GM18870 (cell line): ENCODE measurements around the gene ZNF544.

ENCODE experiments used
- ATAC-seq: cut with Tn5 transposase; IDR thresholded peaks from one replicate; pipeline ENCODE4 v1.9.1; 2021; ENCODE audit warnings: moderate library complexity; ENCODE audit not compliant: unreplicated experiment

Gene ZNF544

DNA sequence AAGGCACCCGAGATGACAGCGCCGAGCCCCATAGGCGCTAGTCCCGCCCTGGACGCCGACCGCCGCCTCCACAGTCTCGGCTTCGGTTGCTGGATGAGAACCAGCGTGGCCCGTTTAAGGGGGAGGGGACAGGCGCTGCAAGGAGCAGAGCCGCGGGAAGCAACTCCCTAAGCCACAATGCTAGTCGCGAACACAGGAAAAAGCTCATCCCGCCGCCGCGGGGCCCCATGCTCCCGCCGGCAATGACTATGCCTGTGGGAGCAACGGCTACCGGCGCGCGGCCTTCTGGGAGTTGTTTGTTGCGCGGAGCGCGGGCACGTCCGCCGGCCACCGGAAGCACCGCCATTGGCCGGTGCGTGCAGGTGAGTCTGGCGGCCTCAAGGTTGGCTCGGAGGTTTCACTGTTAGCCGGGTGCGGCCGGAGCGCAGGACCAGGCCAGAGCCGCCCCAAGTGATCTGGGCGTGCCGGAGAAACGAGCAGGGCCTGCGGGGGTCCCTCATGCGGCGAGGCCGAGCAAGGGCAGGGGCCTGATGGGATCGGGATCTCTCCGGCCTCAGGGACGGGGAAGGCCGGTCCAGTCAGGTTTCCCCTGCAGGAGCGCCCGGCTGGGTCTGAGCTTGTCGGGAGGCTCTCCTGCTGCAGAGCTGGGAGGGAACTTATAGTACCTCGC lies at the start of gene ZNF544:
ZNF544 (plus strand) TSS at position 330 of the 670 bp plus-strand sequence. CDS start 15,110 bp downstream, outside the sequence.
- ATAC-seq, result peak; percentile 73

DNA sequence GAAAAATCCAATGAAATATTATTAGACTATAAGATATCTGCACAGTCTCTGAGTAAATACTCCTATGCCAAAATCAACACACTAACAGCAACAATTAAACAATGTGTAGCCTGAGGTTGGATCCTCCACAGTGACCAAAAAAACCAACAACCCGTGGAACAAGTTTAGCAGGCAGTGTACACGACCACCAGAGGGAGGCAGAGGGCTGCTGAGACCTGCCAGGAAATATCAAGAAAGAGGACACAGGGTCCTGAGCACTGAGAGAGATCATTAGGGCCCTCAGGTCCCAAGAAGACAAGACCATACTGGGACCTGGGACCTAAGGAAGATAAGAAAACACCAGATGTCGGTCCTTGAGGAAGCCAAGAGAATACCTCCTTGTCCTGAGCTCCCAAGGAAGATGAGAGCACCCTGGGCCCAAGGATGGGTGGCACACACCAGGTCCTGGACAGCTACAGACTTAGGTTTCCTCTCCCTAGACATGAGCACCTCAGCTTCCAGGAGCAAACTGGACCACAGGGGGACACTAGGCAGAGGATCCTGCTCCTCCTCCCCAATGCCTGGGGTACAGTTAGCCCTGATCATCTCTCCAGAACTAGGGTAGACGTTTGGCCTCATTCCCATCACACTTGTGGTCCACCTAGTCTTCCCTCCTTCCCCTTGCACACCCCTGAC lies 46.7 kb upstream of the ZNF544 start:
- ATAC-seq, result no peak

DNA sequence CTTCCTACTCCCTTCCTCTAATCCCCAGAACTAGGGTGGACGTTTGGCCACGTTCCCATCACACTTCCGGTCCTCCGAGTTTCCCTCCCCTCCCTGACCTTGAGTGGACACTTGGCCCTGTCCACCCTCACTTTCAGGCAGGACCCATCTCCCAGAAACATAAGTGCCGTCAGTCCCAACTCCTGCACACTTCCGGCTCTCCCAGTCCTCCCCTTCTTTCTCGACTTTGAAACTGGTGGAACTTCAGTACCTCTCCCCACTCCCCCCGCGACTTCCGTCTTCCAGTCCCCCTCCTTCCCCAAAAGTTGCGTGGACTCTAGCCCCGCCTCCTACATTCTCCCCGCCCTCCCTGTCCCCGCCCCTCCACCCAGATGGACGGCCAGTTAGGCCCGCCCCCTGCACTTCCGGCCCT lies 46.1 kb upstream of the ZNF544 start:
- no peak for ATAC-seq

DNA sequence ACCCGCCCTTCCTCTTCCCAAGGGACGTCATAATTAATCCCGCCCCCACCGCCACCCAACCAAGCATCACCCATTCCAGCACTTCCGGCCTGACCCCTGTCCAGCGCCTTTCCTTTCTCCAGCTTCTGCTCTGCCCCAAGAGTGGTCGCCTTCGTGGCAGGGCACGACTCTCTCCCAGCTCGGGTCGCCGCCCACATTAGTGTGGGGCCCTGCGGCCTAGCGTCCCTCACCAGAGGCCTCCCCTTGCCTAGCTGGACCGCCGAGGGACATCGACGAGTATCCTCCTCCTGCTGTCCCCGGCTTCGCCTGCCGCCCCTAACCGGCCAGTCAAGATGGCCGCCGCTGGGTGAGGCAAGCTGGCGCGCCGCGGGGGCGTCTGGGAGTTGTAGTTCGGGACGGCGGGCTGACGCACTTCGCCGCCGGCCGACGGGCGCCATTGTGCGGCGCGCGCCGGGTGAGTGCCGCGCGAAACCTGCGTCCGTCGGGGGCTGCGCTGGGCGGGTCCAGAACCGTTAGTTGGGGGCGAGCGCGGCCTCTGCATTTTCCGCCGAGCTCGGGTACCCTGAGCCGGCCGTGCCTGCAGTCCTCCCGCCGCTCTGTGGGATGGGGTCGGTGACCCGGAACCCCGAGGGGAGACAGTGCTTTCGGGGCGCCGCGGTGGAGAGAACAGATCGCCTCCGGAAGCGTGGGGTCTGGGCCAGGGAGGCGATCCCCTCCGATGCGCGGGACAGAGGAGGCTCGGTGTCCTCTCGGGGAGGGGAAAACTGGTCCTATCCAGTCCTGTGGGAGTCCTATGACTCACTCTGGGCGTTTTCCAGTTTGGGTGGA lies 45.5 kb upstream of the ZNF544 start, which contains the start of gene ZNF274:
ZNF274 (plus strand) TSS at position 73 of the 828 bp plus-strand sequence. CDS start 905 bp downstream, outside the sequence.
- peak; percentile 70 for ATAC-seq

DNA sequence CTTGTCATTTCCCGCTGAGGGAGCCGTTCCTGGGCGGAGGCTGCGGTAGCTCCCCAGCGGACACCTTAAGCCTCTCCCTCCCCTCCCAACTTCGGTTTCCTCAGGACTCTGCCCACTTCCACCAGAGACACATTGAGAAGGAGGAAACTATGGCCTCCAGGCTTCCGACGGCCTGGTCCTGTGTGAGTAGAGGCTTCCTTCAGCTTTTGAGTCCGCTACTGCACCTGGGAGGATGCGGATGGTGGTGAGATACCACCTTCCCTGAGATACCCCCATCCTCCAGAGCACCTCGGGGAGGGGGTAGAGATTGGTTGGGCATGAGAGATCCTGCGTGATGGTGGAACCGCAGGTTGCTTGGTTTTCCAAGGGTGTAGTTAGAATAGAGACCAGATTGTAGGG lies 44.9 kb upstream of the ZNF544 start:
- ATAC-seq, result peak; percentile 12

DNA sequence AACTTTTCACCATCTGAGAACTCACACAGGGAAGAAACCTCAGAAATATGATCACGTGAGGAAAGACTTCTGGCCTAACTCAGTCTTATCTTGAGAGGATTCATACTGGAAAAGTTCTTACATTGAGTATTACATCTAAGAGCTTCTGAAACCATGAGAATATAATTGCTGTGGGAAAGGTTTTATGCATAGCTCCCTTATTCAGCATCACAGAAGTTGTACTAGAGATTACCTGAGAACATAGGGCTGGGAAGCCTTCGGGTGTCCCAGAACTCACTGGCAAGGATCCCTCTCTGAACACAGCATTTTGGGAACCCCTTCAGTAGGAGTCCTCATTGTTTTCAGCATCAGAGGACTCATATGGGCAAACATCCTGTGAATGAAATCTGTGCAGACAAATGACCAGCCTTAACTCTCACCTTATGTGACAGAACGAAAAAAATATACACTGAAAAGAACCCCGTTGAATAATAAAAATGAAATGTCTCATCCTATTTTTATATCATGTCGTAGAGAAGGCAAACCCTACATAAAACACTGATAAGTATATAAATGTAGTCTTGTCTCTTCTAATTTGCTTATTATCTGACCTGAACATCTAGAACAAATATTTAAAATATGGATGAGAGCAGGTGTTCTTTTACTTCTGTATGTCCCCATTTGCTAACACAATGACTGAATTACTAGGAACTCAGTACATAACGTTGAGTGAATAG lies 31.7 kb upstream of the ZNF544 start:
- ATAC-seq, result no peak

DNA sequence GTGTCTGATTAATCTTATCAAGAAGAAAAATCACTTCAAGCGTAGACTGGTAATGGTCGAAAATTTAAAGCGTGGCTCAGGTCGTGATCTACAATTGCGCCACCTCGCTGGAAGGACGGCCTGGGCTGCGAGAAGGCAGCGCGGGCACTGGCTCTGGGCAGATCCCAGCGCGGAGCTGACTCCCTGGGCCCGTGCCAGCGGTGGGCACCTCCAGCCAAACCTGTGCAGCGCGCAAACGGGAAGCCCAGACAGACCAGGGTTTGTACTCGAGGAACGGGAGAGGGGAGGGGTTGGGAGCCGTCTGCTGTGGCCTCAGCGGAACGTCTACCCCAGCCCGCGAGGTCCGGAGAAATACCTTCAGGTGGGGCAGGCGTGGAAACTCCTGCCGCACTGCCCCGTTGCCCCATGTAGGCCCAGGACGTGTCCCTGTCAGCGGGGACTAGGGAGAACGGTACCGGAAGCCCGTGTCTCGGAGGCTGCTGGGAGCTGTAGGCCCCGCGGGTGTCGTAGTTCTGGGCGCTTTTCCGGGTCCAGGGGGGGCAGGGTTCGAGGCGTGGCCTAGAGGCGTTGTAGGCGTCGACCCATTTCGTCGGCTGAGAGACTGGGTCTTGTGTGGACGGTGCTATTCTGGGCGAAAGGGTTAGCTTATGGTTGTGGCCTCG lies 24.8 kb upstream of the ZNF544 start:
- ATAC-seq, result no peak

DNA sequence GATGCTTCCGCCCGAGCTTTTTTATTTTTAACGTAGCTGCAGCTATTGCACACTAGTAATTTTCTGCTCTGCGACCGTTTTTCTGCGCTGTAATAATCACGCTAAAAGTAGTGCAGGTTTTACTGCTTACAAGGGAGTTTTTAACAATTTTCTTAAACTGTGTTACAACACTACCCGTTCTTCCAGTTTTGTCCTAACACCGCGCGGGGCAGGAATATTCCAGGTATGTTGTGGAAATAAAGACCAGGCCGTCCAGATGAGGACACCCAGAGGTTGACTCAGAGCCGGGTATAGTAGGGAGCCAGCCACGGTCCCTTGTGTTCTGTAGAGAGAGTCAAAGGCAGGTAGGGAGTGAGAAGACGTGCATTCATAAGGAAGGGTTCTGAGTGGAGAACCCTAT lies 24.1 kb upstream of the ZNF544 start:
- ATAC-seq, result no peak

DNA sequence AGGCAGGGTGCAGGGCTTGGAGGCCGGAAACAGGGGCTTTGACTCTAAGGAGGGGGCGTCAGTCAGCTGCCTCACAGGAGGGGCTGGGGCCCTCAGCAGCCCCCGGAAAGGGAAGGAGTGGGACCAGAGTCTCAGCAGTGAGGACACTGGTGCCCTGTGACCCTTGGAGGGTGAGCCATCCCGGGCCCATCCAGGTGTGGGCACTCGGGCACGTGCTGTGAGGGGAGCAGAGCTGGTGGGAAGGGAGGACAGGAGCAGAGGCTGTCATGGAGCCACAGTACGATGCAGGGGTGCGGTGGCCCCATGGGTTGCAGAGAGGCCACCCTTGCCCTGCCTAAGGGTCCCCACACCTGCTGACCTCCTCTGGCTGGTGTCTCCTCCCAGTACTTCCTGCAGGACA lies 19.1 kb upstream of the ZNF544 start:
- ATAC-seq, result no peak

DNA sequence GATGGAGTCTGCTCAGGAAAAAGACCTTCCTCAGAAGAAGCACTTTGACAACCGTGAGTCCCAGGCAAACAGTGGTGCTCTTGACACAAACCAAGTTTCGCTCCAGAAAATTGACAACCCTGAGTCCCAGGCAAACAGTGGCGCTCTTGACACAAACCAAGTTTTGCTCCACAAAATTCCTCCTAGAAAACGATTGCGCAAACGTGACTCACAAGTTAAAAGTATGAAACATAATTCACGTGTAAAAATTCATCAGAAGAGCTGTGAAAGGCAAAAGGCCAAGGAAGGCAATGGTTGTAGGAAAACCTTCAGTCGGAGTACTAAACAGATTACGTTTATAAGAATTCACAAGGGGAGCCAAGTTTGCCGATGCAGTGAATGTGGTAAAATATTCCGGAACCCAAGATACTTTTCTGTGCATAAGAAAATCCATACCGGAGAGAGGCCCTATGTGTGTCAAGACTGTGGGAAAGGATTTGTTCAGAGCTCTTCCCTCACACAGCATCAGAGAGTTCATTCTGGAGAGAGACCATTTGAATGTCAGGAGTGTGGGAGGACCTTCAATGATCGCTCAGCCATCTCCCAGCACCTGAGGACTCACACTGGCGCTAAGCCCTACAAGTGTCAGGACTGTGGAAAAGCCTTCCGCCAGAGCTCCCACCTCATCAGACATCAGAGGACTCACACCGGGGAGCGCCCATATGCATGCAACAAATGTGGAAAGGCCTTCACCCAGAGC lies 16.2 kb upstream of the ZNF544 start:
- no peak for ATAC-seq

DNA sequence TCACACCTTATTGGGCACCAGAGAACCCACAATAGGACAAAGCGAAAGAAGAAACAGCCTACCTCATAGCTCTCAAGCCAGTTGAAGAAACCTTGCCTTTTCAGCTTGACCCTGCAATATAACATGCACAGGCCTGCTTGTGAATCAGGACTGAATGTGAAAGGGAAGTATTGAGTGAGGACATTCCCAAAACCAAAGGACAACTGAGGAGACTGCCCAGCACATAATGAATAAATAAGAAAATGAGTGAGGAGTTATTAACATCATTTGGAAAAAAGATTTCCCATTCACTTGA lies 15.7 kb upstream of the ZNF544 start:
- no peak for ATAC-seq

DNA sequence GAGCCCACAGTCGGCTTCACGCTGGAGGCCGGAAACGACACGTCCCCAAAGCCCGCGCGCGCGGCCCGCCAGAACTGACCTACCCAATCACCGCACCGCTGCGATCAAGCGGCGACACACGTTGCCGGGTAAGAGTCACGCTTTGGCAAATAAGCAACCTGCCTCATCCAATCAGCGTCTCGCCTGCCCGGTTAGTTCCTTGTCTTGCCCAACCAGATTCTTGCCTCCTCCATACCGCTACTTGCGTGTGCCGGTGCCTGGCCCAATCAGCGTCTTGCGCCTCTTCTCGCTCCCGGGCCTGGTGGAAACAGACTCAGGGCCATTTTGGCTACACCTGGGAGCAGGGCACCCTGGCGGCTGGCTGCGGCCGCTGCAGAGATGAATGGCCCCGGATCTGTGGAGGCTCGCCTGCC lies 11.6 kb upstream of the ZNF544 start:
- no peak for ATAC-seq

DNA sequence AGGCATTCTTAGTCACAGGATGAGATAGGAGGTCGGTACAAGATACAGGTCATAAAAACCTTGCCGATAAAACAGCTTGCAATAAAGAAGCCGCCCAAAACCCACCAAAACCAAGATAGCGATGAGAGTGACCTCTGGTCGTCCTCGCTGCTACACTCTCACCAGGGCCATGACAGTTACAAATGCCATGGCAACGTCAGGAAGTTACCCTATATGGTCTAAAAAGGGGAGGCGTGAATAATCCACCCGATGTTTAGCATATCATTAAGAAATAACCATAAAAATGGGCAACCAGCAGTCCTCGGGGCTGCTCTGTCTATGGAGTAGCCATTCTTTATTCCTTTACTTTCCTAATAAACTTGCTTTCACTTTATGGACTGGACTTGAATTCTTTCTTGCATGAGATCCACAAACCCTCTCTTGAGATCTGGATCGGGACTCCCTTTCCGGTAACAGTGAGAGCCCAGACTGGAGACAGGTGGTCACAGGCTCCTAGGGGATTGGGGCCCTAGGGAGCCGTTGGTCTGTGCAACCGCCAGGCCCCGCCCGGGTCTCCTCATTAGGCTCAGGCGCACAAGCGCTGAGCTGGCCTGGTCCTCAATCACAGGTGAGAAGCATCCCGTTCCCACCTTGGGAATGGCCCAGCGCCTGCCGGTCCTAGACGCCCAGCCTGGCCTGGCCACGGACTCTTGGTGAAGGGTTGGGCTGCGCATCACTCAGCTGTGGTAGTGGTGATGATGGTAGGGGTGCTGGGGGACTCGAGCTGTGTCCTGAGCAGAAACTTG lies 10.9 kb upstream of the ZNF544 start:
- no peak for ATAC-seq

DNA sequence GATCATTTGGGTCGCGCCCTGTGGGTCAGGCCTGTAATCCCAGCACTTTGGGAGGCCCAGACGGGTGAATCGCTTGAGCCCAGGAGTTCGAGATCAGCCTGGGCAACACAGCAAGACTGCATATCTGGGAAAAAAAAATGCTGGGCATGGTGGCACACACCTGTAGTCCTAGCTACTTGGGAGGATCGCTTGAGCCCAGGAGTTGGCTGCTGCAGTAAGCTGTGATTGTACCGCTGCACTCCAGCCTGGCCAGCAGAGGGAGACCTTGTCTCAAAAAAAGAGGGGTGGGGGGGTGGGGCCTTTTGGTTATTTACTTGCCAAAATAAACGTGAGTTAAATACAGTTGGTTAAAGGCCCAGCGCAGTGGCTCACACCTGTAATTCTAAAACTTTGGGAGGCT lies 9.8 kb upstream of the ZNF544 start:
- no peak for ATAC-seq

DNA sequence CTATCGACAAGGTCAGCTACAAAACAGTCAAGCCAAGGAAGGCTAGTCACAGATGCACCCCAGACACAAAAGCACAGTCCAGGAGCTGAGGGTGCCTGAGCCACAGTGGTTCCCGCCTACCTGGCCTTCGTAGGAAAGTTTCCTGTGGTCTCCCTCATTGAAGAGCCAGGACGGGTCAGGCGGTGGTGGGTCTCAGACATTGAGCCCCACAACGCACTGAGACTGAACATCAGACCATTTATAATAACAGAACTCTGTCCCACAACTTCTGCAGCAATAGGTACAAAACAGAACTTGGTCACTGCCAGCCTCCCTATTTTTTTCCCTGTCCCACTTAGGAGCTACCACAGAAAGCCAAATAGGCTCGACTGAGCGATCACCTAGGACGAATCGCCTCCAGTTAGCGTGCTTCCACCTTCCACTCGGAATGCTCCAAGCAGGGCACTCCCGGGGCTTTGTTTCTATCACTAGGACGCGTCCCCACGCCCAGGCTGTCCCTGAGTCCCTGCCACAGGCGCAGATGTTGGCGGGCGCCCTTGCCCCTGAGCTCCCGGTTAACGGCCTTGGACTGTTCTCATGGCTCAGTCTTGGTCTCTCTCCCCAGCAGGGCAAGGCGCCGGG lies 640 bp upstream of the ZNF544 start:
- no peak for ATAC-seq

DNA sequence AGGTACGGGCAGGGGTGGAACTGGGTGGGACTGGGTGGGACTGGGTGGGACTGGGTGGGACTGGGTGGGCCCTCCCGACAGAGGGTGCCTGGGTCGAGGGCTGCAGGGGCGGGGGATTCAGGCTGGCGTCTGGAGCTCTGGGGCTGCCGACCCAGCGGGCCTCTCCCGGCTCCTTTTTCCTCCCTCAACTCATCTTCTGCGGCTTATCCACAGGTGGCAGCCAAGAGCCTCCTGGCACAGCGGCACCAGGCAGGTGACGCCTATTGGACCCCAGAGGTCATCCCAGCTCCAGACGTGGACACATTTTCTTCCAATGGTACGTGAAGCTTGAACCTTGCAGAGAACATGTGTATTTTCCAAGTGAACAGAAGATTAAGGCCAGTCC lies 533 bp downstream of the ZNF544 start:
- no peak for ATAC-seq

DNA sequence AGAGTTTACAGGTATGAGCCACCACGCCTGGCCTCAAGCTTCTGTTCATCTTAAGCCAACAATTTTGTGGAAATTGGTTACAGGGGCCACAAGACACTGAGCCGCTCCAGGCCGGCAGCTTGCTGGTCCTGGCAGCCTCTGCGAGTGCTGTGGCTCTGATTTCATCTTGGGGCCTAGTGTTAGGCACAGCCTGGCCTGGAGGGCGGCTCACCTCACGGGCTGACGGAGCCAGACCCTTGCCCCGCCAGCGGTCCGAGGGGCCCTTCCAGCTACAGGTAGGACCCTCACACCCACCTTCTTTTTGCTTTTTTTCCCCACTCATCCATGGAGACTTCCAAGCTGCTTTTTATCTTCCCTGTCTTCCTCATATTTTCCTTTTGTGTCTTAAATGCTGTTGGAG lies 8.6 kb downstream of the ZNF544 start:
- ATAC-seq, result no peak

DNA sequence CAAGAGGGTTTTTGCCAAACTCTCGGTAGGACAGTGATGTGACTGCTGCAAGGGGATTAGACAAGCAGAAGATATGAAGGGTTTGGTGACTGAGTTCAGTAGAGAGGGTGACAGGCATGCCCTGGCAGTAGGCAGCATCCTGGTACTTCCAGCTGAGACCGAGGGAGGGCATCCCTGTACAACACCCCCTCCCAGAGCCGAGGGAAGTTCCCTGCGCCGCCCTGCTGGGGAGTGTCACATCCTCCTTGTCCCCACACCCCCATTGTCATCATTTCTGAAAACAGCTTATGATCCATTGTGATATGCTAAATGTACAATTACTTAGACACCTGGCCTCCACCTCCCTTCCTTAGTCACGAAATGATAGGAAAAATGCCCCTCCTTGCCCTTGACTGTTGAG lies 14.6 kb downstream of the ZNF544 start:
- ATAC-seq, result no peak

DNA sequence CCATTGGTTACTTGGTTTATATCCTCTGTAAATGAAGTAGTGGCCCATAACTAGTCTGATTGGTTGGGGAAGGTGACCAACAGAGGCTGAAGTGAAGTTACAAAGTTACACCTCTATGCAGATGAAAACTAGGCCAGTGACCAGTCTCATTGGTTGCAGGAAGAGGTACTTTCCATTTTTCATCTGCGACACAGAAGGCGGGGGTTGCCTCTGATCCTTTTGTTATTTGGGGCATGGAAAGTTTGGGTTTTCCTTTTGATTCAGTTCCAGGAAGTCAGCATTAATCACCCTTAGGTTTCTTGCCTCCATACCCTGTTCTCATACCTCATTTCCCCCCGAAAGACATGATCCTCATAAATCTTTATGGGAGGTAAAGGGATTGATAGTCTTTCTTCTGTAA lies 20.2 kb downstream of the ZNF544 start:
- no peak for ATAC-seq
